HG02852 (cell line): ENCODE data around the gene JMJD1C.
A peak's percentile ranks its signal among the peaks of the same experiment; 100 is the strongest.
"Not testable (repeated sequence)": the region's sequence is repeated elsewhere in the genome, so short reads cannot be mapped to it uniquely, and the experiment has no call there.

Experiments
- ATAC-seq: cut with Tn5 transposase; IDR thresholded peaks from one replicate; pipeline ENCODE4 v1.9.1; 2021; ENCODE audit warnings: mild to moderate bottlenecking, moderate library complexity; ENCODE audit not compliant: unreplicated experiment

The JMJD1C gene

GRCh38 chr10:63199716-63200115 lies 266.1 kb downstream of the JMJD1C start:
- no peak for ATAC-seq

DNA sequence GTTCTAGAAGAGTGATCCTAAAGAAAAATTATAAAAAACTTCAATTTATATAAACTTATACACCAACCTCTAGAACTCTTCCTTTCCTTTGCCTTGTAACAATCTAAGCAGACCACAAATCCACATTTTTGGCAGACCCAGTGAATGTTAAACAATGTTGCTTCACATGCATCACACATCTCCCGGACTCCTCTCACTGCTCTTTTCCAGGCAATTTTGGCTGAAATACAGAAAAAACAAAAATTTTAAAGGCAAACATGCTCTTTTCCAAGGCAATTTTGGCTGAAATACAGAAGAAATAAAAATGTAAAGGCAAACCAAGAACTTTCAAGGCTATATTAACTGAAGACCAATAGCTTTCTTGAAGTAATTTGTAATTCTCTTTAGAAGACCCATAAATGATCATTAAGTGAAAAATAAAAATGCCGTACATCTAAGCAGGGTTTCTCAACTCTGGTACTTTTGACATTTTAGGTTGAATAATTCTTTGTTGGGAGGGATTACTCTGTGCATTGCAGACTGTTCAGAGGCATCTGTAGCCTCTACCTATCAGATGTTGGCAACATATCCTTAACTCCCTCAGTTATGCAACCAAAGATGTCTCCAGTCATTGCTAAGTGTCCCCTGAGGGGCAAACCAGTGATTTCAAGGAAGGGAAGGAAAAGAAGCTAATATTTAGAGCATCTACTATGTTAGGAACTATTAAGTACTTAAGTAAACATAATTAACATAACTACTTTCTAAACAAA lies 268.3 kb downstream of the JMJD1C start:
- ATAC-seq: no peak

DNA sequence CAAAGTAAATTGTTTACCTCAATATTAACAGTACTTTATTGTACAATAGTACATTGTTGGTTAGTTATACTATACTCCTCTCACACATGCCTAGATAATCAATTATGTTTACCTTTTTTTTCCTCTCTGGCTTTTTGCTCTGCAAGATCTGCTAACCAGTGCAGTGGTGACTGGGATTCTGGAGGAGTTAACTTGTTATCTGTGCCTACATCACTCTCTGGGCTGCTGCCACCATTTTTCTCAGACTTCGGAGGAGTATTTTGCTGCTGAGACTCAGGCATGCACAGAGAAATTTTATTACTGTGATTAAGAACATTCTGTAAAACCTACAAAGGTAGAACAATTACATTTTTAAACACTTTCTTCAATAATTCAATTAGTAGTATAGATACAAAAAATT lies 273.0 kb downstream of the JMJD1C start:
- ATAC-seq: no peak

GRCh38 chr10:63175534-63175933 lies 290.2 kb downstream of the JMJD1C start:
- ATAC-seq: no peak

GRCh38 chr10:63173468-63174232 lies 292.1 kb downstream of the JMJD1C start:
- peak; percentile 99 for ATAC-seq

- ATAC-seq: no peak
Observed at GRCh38 chr10:63171926-63172325, 293.9 kb downstream of the JMJD1C start.

DNA sequence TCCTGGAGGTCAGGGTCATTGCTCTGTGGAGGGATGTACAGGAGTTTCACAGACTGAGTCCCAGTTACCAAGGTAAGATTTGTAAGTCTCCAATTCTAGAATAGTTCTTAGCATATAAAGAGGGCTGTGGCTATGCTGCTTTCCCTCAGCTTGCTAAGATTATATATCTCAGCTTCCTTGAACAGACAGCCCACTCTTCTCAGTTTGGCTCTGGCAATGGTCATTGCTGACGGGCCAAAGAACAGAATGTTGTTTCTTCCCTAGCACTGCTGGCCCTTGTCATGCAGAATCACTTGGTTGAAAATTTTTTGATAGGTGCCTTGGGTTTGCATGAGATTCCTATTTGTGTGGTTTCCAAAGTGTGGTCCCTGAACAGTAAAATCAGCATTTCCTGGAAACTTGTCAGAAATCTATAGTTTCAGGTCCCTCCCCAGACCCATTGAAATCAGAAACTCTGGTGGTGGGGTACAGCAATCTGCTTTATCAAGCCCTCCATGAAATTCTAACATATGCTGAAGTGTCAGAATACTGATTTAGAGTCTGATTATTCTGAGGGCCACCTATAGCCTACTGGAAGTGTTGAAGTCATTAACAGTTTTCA lies 294.4 kb downstream of the JMJD1C start:
- no peak for ATAC-seq

DNA sequence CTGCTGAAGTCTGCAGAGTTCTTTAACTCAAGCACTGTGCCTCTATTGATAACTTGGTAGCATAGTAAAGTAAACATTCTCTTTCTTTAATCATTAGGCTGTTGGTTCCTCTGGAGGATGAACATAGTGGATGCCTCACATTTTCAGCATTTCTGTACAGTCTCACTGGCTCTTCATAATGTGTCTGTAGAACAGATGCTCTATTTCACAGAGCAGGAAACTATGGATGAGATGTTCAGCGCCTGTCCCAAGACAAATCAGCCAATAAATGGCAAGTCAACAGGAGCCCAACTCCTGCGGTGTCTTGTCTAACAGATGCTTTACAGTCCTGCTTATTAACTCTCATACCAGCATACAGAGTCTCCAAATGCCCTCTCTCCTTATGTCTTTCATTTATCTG lies 296.2 kb downstream of the JMJD1C start:
- ATAC-seq: no peak

DNA sequence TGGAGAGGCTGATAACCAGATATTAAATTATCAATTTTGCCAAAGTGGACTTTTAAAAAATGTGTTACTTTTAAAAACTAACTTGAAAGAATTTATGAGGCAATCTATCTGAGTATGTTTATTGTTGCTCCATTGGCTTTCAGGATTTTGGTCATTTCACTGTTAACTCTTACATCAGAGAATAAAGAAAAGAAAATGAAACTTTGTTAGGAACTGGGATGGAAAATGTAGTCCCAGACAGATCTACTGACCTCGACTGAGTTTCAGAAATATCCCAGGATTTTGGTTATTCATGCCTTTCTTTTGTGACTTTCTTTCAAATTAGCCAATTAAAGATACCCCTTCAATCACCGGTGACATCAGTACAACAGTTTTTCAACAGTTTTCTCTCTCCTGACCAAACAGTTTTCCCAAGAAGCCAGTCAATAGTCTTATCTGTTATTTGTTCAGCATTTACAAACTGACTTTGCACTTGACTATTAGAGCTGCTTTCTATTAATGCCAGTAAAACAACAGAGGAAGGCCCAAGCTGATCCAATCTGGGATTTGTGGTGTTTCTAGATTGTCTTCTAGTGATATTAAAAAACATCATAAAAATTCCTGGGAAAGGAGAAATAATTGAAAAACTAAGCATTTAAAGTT lies 296.8 kb downstream of the JMJD1C start:
- no peak for ATAC-seq

DNA sequence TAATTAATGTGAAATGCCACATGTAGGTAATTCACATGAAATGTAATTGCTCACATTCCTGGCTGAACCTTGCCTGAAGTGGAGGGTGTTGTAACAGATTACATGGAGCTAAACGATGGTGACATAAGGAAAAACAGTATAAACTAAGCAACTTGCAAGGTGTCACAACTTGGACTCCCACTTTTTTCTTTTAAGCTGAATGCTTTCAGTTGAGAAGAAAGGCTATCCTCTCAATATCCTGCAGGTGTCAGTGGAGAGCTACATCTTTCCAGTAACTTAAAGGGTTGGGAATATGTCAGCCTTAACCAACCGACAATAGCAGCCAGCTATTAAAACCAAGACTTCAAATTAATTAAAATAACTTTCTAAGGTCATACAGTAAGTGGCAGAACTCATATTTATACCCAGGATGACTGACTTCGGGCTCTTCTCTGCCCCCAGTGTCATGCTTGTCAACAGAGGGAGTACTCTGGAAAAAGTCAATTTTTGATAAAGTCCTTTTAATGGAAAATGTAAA lies 299.0 kb downstream of the JMJD1C start:
- peak; percentile 56 for ATAC-seq

GRCh38 chr10:63165249-63165648 lies 300.5 kb downstream of the JMJD1C start:
- no peak for ATAC-seq

- ATAC-seq: no peak
Observed at GRCh38 chr10:63164166-63164623, 301.6 kb downstream of the JMJD1C start.

GRCh38 chr10:63161592-63161991 lies 304.2 kb downstream of the JMJD1C start:
- no peak for ATAC-seq

GRCh38 chr10:63157845-63158624 lies 307.7 kb downstream of the JMJD1C start:
- ATAC-seq: peak; percentile 70

- no peak for ATAC-seq
Observed at GRCh38 chr10:63156236-63156635, 309.5 kb downstream of the JMJD1C start.

DNA sequence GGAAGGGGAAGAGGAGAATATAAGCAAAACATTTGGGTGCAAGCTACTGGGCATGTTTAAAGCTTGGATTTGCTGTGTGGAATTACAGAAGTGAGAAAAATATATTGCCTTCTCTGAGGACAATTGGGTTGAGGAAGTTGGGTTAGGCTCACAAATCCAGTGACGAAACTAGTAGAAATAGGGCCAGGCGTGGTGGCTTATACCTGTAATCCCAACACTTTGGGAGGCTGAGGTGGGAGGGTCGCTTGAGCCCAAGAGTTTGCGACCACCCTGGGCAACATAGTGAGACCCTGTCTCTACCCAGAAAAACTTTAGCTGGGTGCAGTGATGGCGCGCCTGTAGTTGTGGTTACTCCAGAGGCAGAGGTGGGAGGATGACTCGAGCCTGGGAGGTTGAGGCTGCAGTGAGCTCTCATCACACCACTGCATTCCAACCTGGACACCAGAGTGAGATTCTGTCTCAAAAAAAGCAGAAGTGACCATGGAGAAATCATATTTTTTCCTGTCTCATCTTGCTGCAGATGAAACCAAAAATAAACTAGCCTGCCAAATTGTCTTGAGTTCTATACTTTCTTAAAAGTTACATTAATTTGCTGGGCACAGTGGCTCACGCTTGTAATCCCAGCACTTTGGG lies 310.3 kb downstream of the JMJD1C start:
- ATAC-seq: no peak

GRCh38 chr10:63154546-63155387 lies 311.0 kb downstream of the JMJD1C start:
- no peak for ATAC-seq

DNA sequence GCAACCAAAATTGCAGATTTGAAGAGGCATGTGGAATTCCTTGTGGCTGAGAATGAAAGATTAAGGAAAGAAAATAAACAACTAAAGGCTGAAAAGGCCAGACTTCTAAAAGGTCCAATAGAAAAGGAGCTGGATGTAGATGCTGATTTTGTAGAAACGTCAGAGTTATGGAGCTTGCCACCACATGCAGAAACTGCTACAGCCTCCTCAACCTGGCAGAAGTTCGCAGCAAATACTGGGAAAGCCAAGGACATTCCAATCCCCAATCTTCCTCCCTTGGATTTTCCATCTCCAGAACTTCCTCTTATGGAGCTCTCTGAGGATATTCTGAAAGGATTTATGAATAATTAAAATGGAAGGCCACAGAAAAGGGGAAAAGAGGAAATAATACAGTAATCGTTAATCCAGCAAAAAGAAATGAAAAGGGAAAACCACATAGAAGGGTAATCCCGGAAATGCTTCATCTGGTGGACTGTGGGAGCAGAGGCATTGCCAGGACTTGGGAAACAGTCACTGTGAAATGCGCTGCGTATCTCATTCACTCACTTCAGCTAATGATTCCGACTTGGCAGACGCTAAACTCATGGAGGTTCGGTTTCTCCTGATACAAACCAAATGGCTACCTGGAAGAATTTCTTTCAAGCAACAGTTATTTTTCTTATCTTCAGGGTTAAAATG lies 311.8 kb downstream of the JMJD1C start:
- ATAC-seq: not testable (repeated sequence)
